AG04450 (cell line): Measurements from ENCODE around the gene ARL6. TPM values are rescaled to one million over a fixed set of nuclear protein-coding genes. Genes with fewer than 3 reads are reported as not detected.

ENCODE experiments used
- CTCF ChIA-PET: fragments of 300-600, 350-600 bp; formaldehyde crosslinking; extraction: SDS; loops from one replicate; lab custom pipeline; 2022; ENCODE audit warnings: antibody characterized with exemption, inconsistent platforms; lab: Charles Lee
- POLR2A ChIA-PET: fragments of 350-600 bp; formaldehyde crosslinking; extraction: SDS; loops from one replicate; lab custom pipeline; 2021; ENCODE audit warnings: antibody characterized with exemption, inconsistent platforms; lab: Yijun Ruan, JAX
- DNase-seq: peaks from one replicate; pipeline ENCODE4 v3.0.0-alpha.2; 2011; ENCODE audit warnings: low read depth, low spot score
- H3K27ac ChIP-seq: one replicate; pipeline ENCODE4 v1.5.1; 2012; ENCODE audit warnings: low read depth, low read length, control low read depth
- H3K27me3 ChIP-seq: one replicate; pipeline ENCODE4 v1.6.0; 2012; ENCODE audit warnings: low read length; ENCODE audit not compliant: control insufficient read depth, insufficient read depth
- H3K4me3 ChIP-seq: 2 replicates; pipeline ENCODE4 v1.5.1; 2011; ENCODE audit warnings: mild to moderate bottlenecking, low read depth, low read length, control low read depth
- H3K9me3 ChIP-seq: 2 replicates; pipeline ENCODE4 v1.5.1; 2012; ENCODE audit warnings: low read length; ENCODE audit not compliant: control insufficient read depth, insufficient read depth
- polyA plus RNA-seq: library from polyadenylated mRNA; depleted of rRNA; stranded (reverse); fragments of >200 nt; gene quantifications from 2 replicates; pipeline ENCODE4 v1.2.3, GENCODE V29; 2011
- TF ChIP-seq, protein P1 (sequence below): IDR thresholded peaks from 2 replicates; pipeline ENCODE4 v1.5.1; 2011; ENCODE audit warnings: low read depth, low read length, control low read depth, inconsistent platforms

Gene ARL6
- polyA plus RNA-seq, 1 experiment, result 5.0 TPM

DNA sequence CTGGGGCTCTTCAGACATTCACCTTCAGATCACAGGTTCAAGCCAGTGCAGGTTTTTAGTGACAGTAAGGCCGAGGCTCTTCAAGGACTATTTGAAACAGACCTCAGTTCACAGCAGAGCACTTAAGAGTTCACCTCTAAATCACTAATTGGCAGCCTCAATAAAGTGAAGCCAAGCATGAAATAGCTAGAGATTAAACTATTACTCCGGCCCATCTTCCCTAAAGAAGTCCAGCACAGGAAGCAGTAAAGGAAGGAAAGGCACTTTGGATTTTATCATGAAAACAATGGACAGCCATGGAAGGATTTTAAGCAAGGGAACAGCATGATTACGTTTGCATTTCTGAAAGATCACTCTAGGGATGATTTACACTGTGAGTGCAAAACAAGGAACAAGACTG, 27.6 kb upstream of the ARL6 start:
- Histone ChIP-seq H3K27me3 (no peaks in the 10 kb centered on the region), H3K4me3 (no peak overlapping the region), H3K9me3 (no peaks in the 10 kb centered on the region), H3K27ac (no peak overlapping the region)
- ChIA-PET CTCF (no interaction called here), POLR2A (no interaction called here)
- DNase-seq, result no peak
- TF ChIP-seq, protein P1, sequence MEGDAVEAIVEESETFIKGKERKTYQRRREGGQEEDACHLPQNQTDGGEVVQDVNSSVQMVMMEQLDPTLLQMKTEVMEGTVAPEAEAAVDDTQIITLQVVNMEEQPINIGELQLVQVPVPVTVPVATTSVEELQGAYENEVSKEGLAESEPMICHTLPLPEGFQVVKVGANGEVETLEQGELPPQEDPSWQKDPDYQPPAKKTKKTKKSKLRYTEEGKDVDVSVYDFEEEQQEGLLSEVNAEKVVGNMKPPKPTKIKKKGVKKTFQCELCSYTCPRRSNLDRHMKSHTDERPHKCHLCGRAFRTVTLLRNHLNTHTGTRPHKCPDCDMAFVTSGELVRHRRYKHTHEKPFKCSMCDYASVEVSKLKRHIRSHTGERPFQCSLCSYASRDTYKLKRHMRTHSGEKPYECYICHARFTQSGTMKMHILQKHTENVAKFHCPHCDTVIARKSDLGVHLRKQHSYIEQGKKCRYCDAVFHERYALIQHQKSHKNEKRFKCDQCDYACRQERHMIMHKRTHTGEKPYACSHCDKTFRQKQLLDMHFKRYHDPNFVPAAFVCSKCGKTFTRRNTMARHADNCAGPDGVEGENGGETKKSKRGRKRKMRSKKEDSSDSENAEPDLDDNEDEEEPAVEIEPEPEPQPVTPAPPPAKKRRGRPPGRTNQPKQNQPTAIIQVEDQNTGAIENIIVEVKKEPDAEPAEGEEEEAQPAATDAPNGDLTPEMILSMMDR, result no peak

DNA sequence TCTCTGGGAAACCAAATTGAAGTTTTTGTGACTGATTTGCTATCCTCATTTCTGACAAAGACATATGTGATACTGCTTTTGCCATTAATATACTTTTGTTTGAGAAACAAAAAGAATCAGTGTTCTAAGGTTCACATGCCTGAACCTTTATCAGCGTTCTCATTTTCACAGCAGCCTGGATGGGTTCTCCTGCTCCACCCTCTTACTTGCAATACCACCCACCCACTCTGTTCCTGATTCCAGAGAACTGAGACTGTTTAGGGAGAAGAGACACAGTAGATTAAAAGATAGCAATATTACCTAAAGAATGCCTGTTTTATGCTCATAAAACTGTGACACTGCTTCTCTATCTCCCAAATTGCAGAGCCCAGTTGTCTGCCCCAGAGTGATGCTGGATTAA, 25.8 kb upstream of the ARL6 start:
- Histone ChIP-seq H3K9me3 (no peaks in the 10 kb centered on the region), H3K4me3 (no peak overlapping the region), H3K27me3 (no peaks in the 10 kb centered on the region), H3K27ac (no peak overlapping the region)
- POLR2A ChIA-PET, result no interaction called here
- DNase-seq, result no peak
- TF ChIP-seq, protein P1, result no peak
- CTCF ChIA-PET, result interaction anchor here (1.0 kb wide), 1 partner anchor 20 kb away, joined by 4 read pairs; no protein-coding TSS in a partner anchor

DNA sequence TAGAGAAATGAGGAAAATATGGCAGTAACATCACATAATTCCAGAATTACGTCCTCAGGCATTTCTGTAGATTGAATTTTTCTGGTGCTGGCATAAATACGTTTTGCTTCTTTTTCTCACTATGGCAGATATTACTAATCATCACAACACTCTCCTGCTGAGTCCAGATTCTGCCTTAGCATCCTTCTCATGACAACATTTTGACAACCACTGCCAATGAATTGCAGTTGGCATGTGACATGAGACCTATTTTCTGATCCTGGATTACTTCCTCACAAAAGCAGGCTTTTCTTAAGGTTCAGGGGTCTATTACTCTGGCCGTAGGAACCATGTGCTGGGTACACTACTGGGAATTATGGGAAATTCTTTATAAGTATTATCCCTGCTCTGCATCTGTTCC, 22.5 kb upstream of the ARL6 start:
- no peak overlapping the region for H3K27ac ChIP-seq
- H3K9me3 ChIP-seq, result no peaks in the 10 kb centered on the region
- TF ChIP-seq, protein P1, result no peak
- DNase-seq, result no peak
- CTCF ChIA-PET, result no interaction called here
- H3K27me3 ChIP-seq, result no peaks in the 10 kb centered on the region
- POLR2A ChIA-PET, result no interaction called here
- H3K4me3 ChIP-seq, result no peak overlapping the region

DNA sequence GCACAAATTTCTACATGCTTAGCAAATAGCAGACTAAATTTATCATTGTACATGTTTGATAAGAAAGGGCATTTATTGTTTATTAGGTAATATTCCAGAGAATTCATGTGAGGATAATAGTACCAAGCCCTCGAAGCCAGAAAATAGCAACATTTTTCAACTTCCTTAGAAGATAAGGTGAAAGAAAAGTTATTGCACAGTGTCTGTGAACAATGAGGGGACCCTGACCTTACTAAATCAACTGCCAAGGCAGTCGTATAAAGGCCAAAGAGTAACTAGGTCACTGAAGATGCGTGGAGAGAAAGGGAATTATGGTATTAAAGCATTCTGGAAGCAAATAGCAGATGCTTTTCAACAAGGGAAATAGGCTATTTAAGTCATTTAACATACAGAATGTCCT, 20.3 kb upstream of the ARL6 start:
- no peaks in the 10 kb centered on the region for H3K27me3 ChIP-seq
- TF ChIP-seq, protein P1, result no peak
- ChIA-PET CTCF (interaction anchor here (2.5 kb wide), 1 partner anchor 25 kb away, joined by 10 read pairs; no protein-coding TSS in a partner anchor), POLR2A (no interaction called here)
- no peak overlapping the region for H3K4me3 ChIP-seq
- no peak overlapping the region for H3K27ac ChIP-seq
- H3K9me3 ChIP-seq, result no peaks in the 10 kb centered on the region
- DNase-seq, result no peak

DNA sequence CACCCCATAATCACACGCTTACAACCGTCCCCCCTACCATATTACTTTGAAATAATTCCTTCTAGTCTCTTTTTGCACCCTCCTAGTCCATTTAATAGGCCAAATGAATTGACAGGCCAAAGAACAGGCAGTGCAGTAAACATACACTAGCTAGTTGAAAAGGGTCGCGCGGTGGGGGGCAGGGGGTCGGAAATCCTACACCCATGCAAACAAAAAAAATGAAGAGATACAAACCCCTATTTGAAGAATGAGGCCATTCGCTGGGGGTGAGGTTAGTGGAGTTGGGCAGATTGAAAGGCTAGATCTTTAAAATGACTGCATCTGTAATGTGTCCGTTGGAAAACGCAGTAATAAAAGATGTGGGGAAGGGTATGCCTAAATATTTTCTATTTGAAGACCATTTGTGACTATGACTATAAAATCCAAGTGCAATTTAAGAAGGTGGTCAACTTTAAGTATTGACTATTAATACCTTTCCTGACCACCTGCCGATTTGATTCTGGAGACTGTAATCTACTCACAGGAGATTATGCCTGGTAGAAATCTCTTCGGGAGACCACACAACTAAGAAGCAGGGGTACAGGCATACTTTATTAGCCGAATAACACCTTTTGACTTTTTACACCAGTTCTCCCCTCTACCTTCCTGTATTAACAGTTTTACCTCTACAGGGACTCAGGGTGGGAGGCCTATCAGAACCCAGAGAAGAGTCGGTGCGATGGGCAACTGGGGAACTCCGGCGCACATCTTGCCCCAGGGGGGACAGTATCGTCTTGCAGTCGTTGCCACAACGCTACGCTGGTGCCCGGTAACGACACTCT, 762 bp upstream of the ARL6 start:
- ChIA-PET CTCF (interaction anchor here (0.8 to 2.2 kb wide), 7 partner anchors 8 to 276 kb away, joined by 3 to 14 read pairs (median 6); no protein-coding TSS in a partner anchor), POLR2A (interaction anchor here (0.9 to 1.2 kb wide), 3 partner anchors 25 to 759 kb away, joined by 3 to 7 read pairs (median 4); partner anchors contain the start of genes CLDND1 and CRYBG3)
- Histone ChIP-seq H3K27me3 (no peaks in the 10 kb centered on the region), H3K9me3 (no peaks in the 10 kb centered on the region), H3K27ac (peak overlapping the region; percentile 84), H3K4me3 (peak overlapping the region; percentile 88)
- TF ChIP-seq, protein P1, result no peak
- no peak for DNase-seq
